Measurements from ENCODE around the gene RNF169. TPM values are rescaled to one million over a fixed set of nuclear protein-coding genes. Genes with fewer than 3 reads are reported as not detected.
A peak's percentile ranks its signal among the peaks of the same experiment; 100 is the strongest.

The RNF169 gene, protein sequence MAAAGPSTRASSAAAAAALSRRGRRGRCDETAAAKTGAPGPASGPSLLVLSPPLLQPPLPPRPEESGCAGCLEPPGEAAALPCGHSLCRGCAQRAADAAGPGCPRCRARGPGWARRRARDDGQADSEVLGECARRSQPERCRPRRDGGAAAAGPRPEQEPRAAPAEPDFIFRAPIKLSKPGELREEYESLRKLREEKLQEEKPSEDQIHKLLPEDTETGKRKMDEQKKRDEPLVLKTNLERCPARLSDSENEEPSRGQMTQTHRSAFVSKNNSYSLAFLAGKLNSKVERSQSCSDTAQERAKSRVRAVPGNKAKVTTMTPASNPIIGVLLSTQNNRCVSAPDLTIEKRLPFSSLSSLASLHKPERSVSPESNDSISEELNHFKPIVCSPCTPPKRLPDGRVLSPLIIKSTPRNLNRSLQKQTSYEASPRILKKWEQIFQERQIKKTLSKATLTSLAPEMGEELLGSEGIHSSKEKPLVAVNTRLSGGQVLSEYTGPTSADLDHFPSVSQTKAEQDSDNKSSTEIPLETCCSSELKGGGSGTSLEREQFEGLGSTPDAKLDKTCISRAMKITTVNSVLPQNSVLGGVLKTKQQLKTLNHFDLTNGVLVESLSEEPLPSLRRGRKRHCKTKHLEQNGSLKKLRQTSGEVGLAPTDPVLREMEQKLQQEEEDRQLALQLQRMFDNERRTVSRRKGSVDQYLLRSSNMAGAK
- 10 to 100 TPM; 18.8 to 26.4 (median 21.2) TPM for total RNA-seq

DNA sequence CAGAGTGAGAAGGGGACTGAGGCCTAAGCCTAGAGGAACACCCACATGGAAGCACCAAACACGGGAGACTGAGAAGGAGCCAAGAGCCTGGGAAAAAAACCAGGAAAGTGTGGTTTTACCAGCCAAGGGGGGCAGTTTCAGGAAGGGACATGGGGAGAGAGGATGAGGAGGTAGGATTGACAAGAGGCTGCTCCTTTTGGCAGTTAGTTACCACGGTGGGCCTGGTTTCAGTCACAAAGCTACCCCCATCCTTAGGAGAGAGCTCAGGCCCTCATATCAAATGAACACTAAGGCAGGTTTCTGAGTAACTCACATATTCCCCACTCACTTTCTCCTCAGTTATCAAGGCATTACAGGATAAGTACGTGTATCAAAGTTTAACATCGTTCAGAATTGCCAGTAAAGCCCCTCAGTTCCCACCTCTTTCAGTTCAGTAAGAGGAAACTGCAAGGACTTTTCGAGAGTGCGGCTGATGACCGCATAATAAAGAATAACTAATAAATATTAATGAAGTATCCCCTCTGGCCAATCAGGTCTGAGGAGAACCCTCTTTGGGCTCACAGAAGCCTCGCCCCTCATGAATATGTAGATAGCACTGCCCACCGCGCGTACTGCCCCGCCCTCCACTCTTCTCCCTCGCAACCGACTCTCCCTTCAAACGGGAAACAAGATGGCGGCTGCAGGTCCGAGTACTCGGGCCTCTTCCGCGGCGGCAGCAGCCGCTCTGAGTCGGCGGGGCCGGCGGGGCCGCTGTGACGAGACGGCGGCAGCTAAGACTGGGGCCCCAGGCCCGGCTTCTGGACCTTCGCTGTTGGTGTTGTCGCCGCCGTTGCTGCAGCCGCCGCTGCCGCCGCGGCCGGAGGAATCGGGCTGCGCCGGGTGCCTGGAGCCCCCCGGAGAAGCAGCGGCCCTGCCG is at the start of gene RNF169:
RNF169 (plus strand) TSS at position 639 of the 916 bp plus-strand sequence; CDS start at position 671, 32 bp downstream.
- no peaks in the 10 kb centered on the region for H3K9me3 ChIP-seq
- no peaks in the 10 kb centered on the region for H3K36me3 ChIP-seq
- TF ChIP-seq POLR2A (IDR thresholded peaks at IDR 0.05) (peak in 1 of 2 donors; percentile 57), EP300 (IDR thresholded peaks at IDR 0.05) (no peak), POLR2AphosphoS5 (IDR thresholded peaks at IDR 0.05) (peak; percentile 9 to 76 (median 41))
- TF ChIP-seq, protein P1, sequence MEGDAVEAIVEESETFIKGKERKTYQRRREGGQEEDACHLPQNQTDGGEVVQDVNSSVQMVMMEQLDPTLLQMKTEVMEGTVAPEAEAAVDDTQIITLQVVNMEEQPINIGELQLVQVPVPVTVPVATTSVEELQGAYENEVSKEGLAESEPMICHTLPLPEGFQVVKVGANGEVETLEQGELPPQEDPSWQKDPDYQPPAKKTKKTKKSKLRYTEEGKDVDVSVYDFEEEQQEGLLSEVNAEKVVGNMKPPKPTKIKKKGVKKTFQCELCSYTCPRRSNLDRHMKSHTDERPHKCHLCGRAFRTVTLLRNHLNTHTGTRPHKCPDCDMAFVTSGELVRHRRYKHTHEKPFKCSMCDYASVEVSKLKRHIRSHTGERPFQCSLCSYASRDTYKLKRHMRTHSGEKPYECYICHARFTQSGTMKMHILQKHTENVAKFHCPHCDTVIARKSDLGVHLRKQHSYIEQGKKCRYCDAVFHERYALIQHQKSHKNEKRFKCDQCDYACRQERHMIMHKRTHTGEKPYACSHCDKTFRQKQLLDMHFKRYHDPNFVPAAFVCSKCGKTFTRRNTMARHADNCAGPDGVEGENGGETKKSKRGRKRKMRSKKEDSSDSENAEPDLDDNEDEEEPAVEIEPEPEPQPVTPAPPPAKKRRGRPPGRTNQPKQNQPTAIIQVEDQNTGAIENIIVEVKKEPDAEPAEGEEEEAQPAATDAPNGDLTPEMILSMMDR (IDR thresholded peaks at IDR 0.05): peak in 1 of 2 donors; percentile 9
- 2% methylated on average over 12 of the region's 47 CpGs for WGBS
- H3K4me3 ChIP-seq: peak within 1 kb of the TSS; percentile 66
- DNase-seq (ENCODE audit: low spot score in 2 of 2): peak; percentile 97 to 98
- H3K27me3 ChIP-seq: no peaks in the 10 kb centered on the region
- H3K4me1 ChIP-seq: peaks cover 25% of the 10 kb centered on the region
- H3K27ac ChIP-seq: peak within 1 kb of the TSS; percentile 94

GRCh38 chr11:74699615-74700396 is 48.8 kb upstream of the RNF169 start:
- H3K27ac ChIP-seq: no peak overlapping the region
- no peak overlapping the region for H3K4me3 ChIP-seq
- 87% methylated on average over 8 of the region's 9 CpGs for WGBS
- H3K36me3 ChIP-seq: no peaks in the 10 kb centered on the region
- TF ChIP-seq POLR2A (IDR thresholded peaks at IDR 0.05): no peak
- TF ChIP-seq, protein P1 (IDR thresholded peaks at IDR 0.05): no peak
- TF ChIP-seq EP300 (IDR thresholded peaks at IDR 0.05): no peak
- TF ChIP-seq POLR2AphosphoS5 (IDR thresholded peaks at IDR 0.05): no peak
- DNase-seq (ENCODE audit: low spot score in 2 of 2): no peak
- no peaks in the 10 kb centered on the region for H3K9me3 ChIP-seq
- peaks cover 22% of the 10 kb centered on the region for H3K4me1 ChIP-seq
- no peaks in the 10 kb centered on the region for H3K27me3 ChIP-seq

DNA sequence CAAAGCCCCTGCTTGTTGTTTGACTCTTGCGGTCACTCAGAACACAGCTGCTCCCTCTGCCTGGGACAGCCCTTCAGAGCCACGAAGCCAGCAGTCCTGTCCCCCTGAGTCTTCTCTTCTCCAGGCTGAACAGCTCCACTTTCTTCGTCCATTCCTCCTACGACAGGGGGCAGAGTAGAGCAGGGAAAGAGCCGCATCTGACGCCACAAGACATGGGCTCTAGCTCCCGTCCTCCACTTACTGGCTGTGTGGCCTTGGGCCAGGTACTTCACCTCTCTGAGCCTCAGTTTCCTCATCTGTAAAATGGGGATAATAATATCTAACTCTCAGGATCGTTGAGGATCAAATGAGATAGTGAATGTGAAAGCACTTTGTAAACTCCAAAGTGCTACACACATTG is 47.3 kb upstream of the RNF169 start:
- Histone ChIP-seq H3K36me3 (no peaks in the 10 kb centered on the region), H3K9me3 (no peaks in the 10 kb centered on the region), H3K27ac (no peak overlapping the region), H3K27me3 (no peaks in the 10 kb centered on the region), H3K4me3 (no peak overlapping the region), H3K4me1 (peaks cover 13% of the 10 kb centered on the region)
- 75% methylated on average over 8 of the region's 8 CpGs for WGBS
- DNase-seq (ENCODE audit: low spot score in 2 of 2): no peak
- TF ChIP-seq POLR2AphosphoS5 (IDR thresholded peaks at IDR 0.05): no peak
- TF ChIP-seq, protein P1 (IDR thresholded peaks at IDR 0.05): no peak
- TF ChIP-seq EP300 (IDR thresholded peaks at IDR 0.05): no peak
- no peak for TF ChIP-seq POLR2A (IDR thresholded peaks at IDR 0.05)

DNA sequence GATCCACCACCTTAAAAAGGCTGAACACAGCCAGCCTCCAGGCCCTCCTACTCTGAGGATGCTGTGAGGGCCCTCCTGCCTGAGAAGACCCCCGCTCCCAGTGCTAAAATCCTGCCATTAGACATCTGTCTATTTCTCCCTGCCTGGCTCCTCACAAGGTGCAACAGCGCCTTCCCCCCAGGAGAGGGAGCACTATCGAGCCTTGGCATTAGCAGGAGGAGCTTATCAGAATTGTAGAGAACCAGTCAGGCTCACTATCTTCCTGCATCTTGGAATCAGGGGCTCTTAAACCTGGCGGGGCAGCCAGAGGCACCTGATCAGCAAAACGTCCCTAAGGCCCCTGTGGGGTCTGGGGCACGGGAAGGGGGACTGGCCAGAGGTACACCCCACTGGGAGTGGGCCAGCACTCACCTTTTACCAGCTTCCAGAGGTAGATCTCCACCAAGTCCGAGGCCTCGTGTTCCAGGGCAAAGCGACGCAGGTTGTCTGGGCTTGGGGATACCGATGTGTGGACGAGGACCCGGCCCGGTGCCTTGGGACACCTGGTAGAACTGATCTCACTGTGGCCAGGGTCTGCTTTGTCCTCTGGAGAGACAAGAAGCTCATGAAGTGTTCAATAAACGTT is 46.2 kb upstream of the RNF169 start:
- no peak overlapping the region for H3K27ac ChIP-seq
- 55% methylated on average over 8 of the region's 15 CpGs for WGBS

More for the DNA sequence above, 46.2 kb upstream of the RNF169 start:
- Histone ChIP-seq H3K36me3 (no peaks in the 10 kb centered on the region), H3K9me3 (no peaks in the 10 kb centered on the region), H3K4me3 (no peak overlapping the region), H3K27me3 (no peaks in the 10 kb centered on the region), H3K4me1 (peaks cover 1% of the 10 kb centered on the region)
- DNase-seq (ENCODE audit: low spot score in 2 of 2): peak in 1 of 2 donors; percentile 75
- TF ChIP-seq EP300 (IDR thresholded peaks at IDR 0.05): no peak
- TF ChIP-seq, protein P1 (IDR thresholded peaks at IDR 0.05): peak; percentile 54 to 92

All from suprapubic skin (tissue), 4 donors.